Skeletal muscle tissue (tissue), 4 donors: Measurements from ENCODE around the gene NOTO. TPM values are rescaled to one million over a fixed set of nuclear protein-coding genes. Genes with fewer than 3 reads are reported as not detected.
"Not testable (repeated sequence)": the region's sequence is repeated elsewhere in the genome, so short reads cannot be mapped to it uniquely, and the experiment has no call there.

Experiments used
- H3K27ac ChIP-seq: one replicate; pipeline ENCODE4 v1.7.0; 2013; ENCODE audit warnings: mild to moderate bottlenecking, low read depth, low read length, inconsistent platforms
- H3K27me3 ChIP-seq, 3 donors: one replicate each; pipeline ENCODE4 v1.7.0; 2013; ENCODE audit warnings: low read length in 3 of 3; ENCODE audit not compliant: control insufficient read depth in 3 of 3, insufficient read depth in 3 of 3
- H3K36me3 ChIP-seq, 3 donors: one replicate each; pipeline ENCODE4 v1.7.0; 2013; ENCODE audit warnings: low read length in 3 of 3; ENCODE audit not compliant: control insufficient read depth in 3 of 3, insufficient read depth in 3 of 3
- H3K4me1 ChIP-seq, 3 donors: one replicate each; pipeline ENCODE4 v1.7.0; 2013; ENCODE audit warnings: low read length in 3 of 3, mild to moderate bottlenecking in 3 of 3; ENCODE audit not compliant: control insufficient read depth in 3 of 3, insufficient read depth in 3 of 3
- H3K4me3 ChIP-seq, 3 donors: one replicate each; pipeline ENCODE4 v1.7.0; 2013; ENCODE audit warnings: low read length in 3 of 3
- H3K9ac ChIP-seq, 3 donors: one replicate each; pipeline ENCODE4 v1.7.0; 2013; ENCODE audit warnings: low read length in 3 of 3, mild to moderate bottlenecking in 3 of 3, moderate library complexity in 2 of 3, low read depth in 1 of 3
- H3K9me3 ChIP-seq, 3 donors: one replicate each; pipeline ENCODE4 v1.7.0; 2013; ENCODE audit warnings: low read length in 3 of 3; ENCODE audit not compliant: control insufficient read depth in 3 of 3
- total RNA-seq: library from RNA; depleted of rRNA; stranded (reverse); fragments of >200 nt; gene quantifications from one replicate; pipeline ENCODE4 v1.2.3, GENCODE V29; 2014
- donor health status: Osteomylitis.

Gene NOTO
- total RNA-seq: not detected

GRCh38 chr2:73202156-73203054 lies at the start of gene NOTO:
NOTO (plus strand) TSS chr2:73202574; CDS start chr2:73202667, 93 bp downstream.
- Histone ChIP-seq H3K4me1 (peaks cover 0 to 7% (median 6%) of the 10 kb centered on the region in 3 donors), H3K27ac (no peak within 1 kb of the TSS), H3K27me3 (peaks cover 44 to 52% (median 50%) of the 10 kb centered on the region in 3 donors), H3K9ac (no peak within 1 kb of the TSS), H3K36me3 (no peaks in the 10 kb centered on the region), H3K9me3 (no peaks in the 10 kb centered on the region), H3K4me3 (peak within 1 kb of the TSS in 1 of 3 donors; percentile 35)

GRCh38 chr2:73156539-73157124 lies 45.7 kb upstream of the NOTO start:
- Histone ChIP-seq H3K4me3 (peak overlapping the region in 1 of 3 donors; percentile 29), H3K4me1 (peaks cover 0 to 7% (median 6%) of the 10 kb centered on the region in 3 donors), H3K9ac (no peak overlapping the region), H3K27me3 (peaks cover 7 to 20% (median 18%) of the 10 kb centered on the region in 3 donors), H3K27ac (no peak overlapping the region), H3K9me3 (no peaks in the 10 kb centered on the region), H3K36me3 (no peaks in the 10 kb centered on the region)

GRCh38 chr2:73162856-73163391 lies 39.5 kb upstream of the NOTO start:
- no peaks in the 10 kb centered on the region for H3K9me3 ChIP-seq
- peaks cover 3 to 5% (median 4%) of the 10 kb centered on the region in 3 donors for H3K27me3 ChIP-seq
- no peak overlapping the region for H3K4me3 ChIP-seq
- no peak overlapping the region for H3K27ac ChIP-seq
- no peaks in the 10 kb centered on the region for H3K36me3 ChIP-seq
- no peak overlapping the region for H3K9ac ChIP-seq
- no peaks in the 10 kb centered on the region for H3K4me1 ChIP-seq

GRCh38 chr2:73163483-73164367 lies 38.6 kb upstream of the NOTO start:
- no peak overlapping the region for H3K27ac ChIP-seq
- no peaks in the 10 kb centered on the region for H3K36me3 ChIP-seq
- no peak overlapping the region for H3K4me3 ChIP-seq
- peaks cover 0 to 3% (median 0%) of the 10 kb centered on the region in 3 donors for H3K27me3 ChIP-seq
- no peaks in the 10 kb centered on the region for H3K9me3 ChIP-seq
- H3K9ac ChIP-seq: no peak overlapping the region
- no peaks in the 10 kb centered on the region for H3K4me1 ChIP-seq

GRCh38 chr2:73165978-73166377 lies 36.4 kb upstream of the NOTO start:
- not testable (repeated sequence) for H3K9ac ChIP-seq, H3K27me3 ChIP-seq, H3K36me3 ChIP-seq, H3K4me1 ChIP-seq, H3K4me3 ChIP-seq, H3K27ac ChIP-seq, H3K9me3 ChIP-seq

- not testable (repeated sequence) for H3K4me1 ChIP-seq, H3K4me3 ChIP-seq, H3K9ac ChIP-seq, H3K36me3 ChIP-seq, H3K9me3 ChIP-seq, H3K27me3 ChIP-seq, H3K27ac ChIP-seq
These were observed 35.6 kb upstream of the NOTO start for GRCh38 chr2:73166813-73167212.

GRCh38 chr2:73168348-73168747 lies 34.0 kb upstream of the NOTO start:
- not testable (repeated sequence) for H3K9ac ChIP-seq, H3K9me3 ChIP-seq, H3K4me3 ChIP-seq, H3K4me1 ChIP-seq, H3K27me3 ChIP-seq, H3K27ac ChIP-seq, H3K36me3 ChIP-seq

GRCh38 chr2:73170341-73170740 lies 32.0 kb upstream of the NOTO start:
- H3K27me3 ChIP-seq: peaks cover 16 to 23% (median 17%) of the 10 kb centered on the region in 3 donors
- H3K9ac ChIP-seq, H3K9me3 ChIP-seq, H3K4me3 ChIP-seq, H3K36me3 ChIP-seq, H3K4me1 ChIP-seq, H3K27ac ChIP-seq: not testable (repeated sequence)

- Histone ChIP-seq H3K9ac (no peak overlapping the region), H3K27ac (no peak overlapping the region), H3K4me1 (peaks cover 23 to 28% (median 24%) of the 10 kb centered on the region in 3 donors), H3K9me3 (no peaks in the 10 kb centered on the region), H3K36me3 (no peaks in the 10 kb centered on the region), H3K4me3 (no peak overlapping the region), H3K27me3 (peaks cover 31 to 44% (median 34%) of the 10 kb centered on the region in 3 donors)
These were observed 29.4 kb upstream of the NOTO start for GRCh38 chr2:73172963-73173362.
